GM12878 (cell line): Measurements from ENCODE around the gene FOXD4. TPM values are rescaled to one million over a fixed set of nuclear protein-coding genes. Genes with fewer than 3 reads are reported as not detected.
"Not testable (repeated sequence)": the region's sequence is repeated elsewhere in the genome, so short reads cannot be mapped to it uniquely, and the experiment has no call there.

ENCODE experiments used
- ATAC-seq: fragments of 200-7000 bp; cut with Tn5 transposase; 3 replicates; pipeline ENCODE4 v1.9.1; 2020; ENCODE audit warnings: mild to moderate bottlenecking, moderate library complexity
- BruUV-seq: library from RNA; stranded (reverse); fragments of 400-500 nt; replicated peaks from 2 replicates; lab custom pipeline; 2021; lab: Mats Ljungman, UMichigan
- CTCF ChIA-PET: fragments of 300-600 bp; sonication (Branson Sonifier 250); formaldehyde crosslinking; extraction: SDS; loops from one replicate; lab custom pipeline; 2021; ENCODE audit warnings: inconsistent platforms; lab: Yijun Ruan, JAX
- POLR2A ChIA-PET: fragments of 350-600 bp; formaldehyde crosslinking; extraction: SDS; loops from one replicate; lab custom pipeline; 2021; ENCODE audit warnings: inconsistent platforms; lab: Charles Lee
- RAD21 ChIA-PET: fragments of 300-600 bp; sonication (Branson Sonifier 250); formaldehyde crosslinking; loops from one replicate; lab custom pipeline; 2023; ENCODE audit warnings: antibody characterized with exemption; ENCODE audit not compliant: unreplicated experiment; lab: Charles Lee
- SMC1A ChIA-PET: fragments of 300-600 bp; sonication (Branson Sonifier 250); formaldehyde crosslinking; loops from one replicate; lab custom pipeline; 2023; ENCODE audit not compliant: unreplicated experiment, uncharacterized antibody; lab: Charles Lee
- DNase-seq: peaks from one replicate; pipeline ENCODE4 v3.0.0-alpha.2; 2011; ENCODE audit warnings: low read depth, low spot score
- FAIRE-seq: peaks from 3 replicates; lab custom pipeline; 2011; peaks lifted over from hg19 to GRCh38; lab: Jason Lieb, UNC
- H2AFZ ChIP-seq: 2 replicates; pipeline ENCODE4 v1.6.0; 2011; ENCODE audit warnings: low read depth, low read length, control low read depth; ENCODE audit not compliant: control insufficient read depth
- H3K27ac ChIP-seq: 2 replicates; pipeline ENCODE4 v1.5.1; 2011; ENCODE audit warnings: control low read depth; ENCODE audit not compliant: control insufficient read depth, insufficient read depth
- H3K27me3 ChIP-seq, 2 experiments: replicated peaks in 1 of 2; 2 replicates each; pipeline versions ENCODE4 v1.6.0 to v1.6.1; 2011; ENCODE audit warnings: low read length in 1 of 2; ENCODE audit not compliant: control insufficient read depth in 2 of 2, insufficient read depth in 2 of 2
- H3K36me3 ChIP-seq, 2 experiments: 2 replicates each; pipeline ENCODE4 v1.5.1; 2011; ENCODE audit warnings: low read length in 1 of 2; ENCODE audit not compliant: control insufficient read depth in 2 of 2, insufficient read depth in 2 of 2
- H3K4me1 ChIP-seq: 2 replicates; pipeline ENCODE4 v1.6.1; 2011; ENCODE audit warnings: mild to moderate bottlenecking, low read length, moderate library complexity, mixed read lengths; ENCODE audit not compliant: control insufficient read depth, insufficient read depth
- H3K4me2 ChIP-seq: 2 replicates; pipeline ENCODE4 v1.6.0; 2011; ENCODE audit warnings: control low read depth; ENCODE audit not compliant: control insufficient read depth, insufficient read depth
- H3K4me3 ChIP-seq: fragments of 200-600 bp; sonication (generic); 2 replicates; pipeline ENCODE4 v1.5.1; 2016
- H3K79me2 ChIP-seq: 2 replicates; pipeline ENCODE4 v1.6.0; 2011; ENCODE audit warnings: low read length; ENCODE audit not compliant: control insufficient read depth, insufficient read depth
- H3K9ac ChIP-seq: 2 replicates; pipeline ENCODE4 v1.8.0; 2011; ENCODE audit warnings: low read length, control low read depth, mixed read lengths; ENCODE audit not compliant: control insufficient read depth, insufficient read depth
- H3K9me3 ChIP-seq: replicated peaks from 3 replicates; pipeline ENCODE4 v1.5.1; 2011; ENCODE audit warnings: mild to moderate bottlenecking, low read length; ENCODE audit not compliant: control insufficient read depth, insufficient read depth
- H4K20me1 ChIP-seq: 2 replicates; pipeline ENCODE4 v1.6.0; 2011; ENCODE audit not compliant: control insufficient read depth, insufficient read depth
- WGBS: methylation state at CpG from one replicate; pipeline ENCODE4 v1.1.6; 2016; ENCODE audit warnings: low lambda C conversion rate; ENCODE audit not compliant: insufficient replicate concordance, insufficient coverage; ENCODE audit errors: missing lambda C conversion rate; 5-methylcytosine and 5-hydroxymethylcytosine counted together
- in situ Hi-C: fragments of 300-500 bp; cut with MboI; formaldehyde crosslinking; loops from 9 replicates; pipeline ENCODE4 v1.14.3; 2018; ENCODE audit warnings: mixed read lengths
- intact Hi-C: fragments of 100-400 bp; cut with micrococcal nuclease; formaldehyde crosslinking; loops from one replicate; pipeline ENCODE4 v1.14.2; 2022; ENCODE audit not compliant: unreplicated experiment
- polyA plus RNA-seq, 11 experiments: library from polyadenylated mRNA; depleted of rRNA in 4 of 11; unstranded in 6 of 11; stranded (reverse) in 5 of 11; fragments of >200 nt; fragmentation: Nextera tagmentation in 4 of 11; fragmentation: Illumina TruSeq in 1 of 11; extraction: Ambion mirVana in 4 of 11; extraction: Trizol in 1 of 11; gene quantifications; 1 replicate in 1 of 11; 2 replicates in 10 of 11; pipeline versions ENCODE4 v1.2.1 to v1.2.3, GENCODE V29; 2011 to 2016; ENCODE audit warnings: inconsistent platforms in 2 of 11, missing spikeins in 2 of 11, low read depth in 1 of 11
- total RNA-seq, 4 experiments: library from RNA; depleted of rRNA in 3 of 4; stranded (reverse); fragments of >200 nt in 3 of 4; fragmentation: Illumina TruSeq in 1 of 4; extraction: Trizol in 1 of 4; gene quantifications; 2 replicates each; pipeline versions ENCODE4 v1.2.1 to v1.2.3, GENCODE V29; 2013 to 2021

FOXD4 gene
- total and polyA plus RNA-seq, 10 of the 15 experiments (the other 5 are each of a cell fraction or from before 2014, with no cell fraction given): 0.09 to 0.34 (median 0.20) TPM; not detected in 4

- H3K9me3 ChIP-seq, H3K36me3 ChIP-seq, H4K20me1 ChIP-seq, in situ Hi-C loops, CTCF ChIA-PET, H3K79me2 ChIP-seq, ATAC-seq, RAD21 ChIA-PET, H3K9ac ChIP-seq, FAIRE-seq, DNase-seq, H3K4me3 ChIP-seq, H3K27me3 ChIP-seq, POLR2A ChIA-PET, BruUV-seq, H3K4me1 ChIP-seq, intact Hi-C loops, H3K4me2 ChIP-seq, H2AFZ ChIP-seq, SMC1A ChIA-PET, H3K27ac ChIP-seq: not testable (repeated sequence)
- 24% methylated on average over 19 of the region's 22 CpGs for WGBS
Measured at GRCh38 chr9:108742-109495, 9.3 kb downstream of the FOXD4 start.

GRCh38 chr9:105991-106390 lies 12.2 kb downstream of the FOXD4 start:
- ATAC-seq: not testable (repeated sequence)

DNA sequence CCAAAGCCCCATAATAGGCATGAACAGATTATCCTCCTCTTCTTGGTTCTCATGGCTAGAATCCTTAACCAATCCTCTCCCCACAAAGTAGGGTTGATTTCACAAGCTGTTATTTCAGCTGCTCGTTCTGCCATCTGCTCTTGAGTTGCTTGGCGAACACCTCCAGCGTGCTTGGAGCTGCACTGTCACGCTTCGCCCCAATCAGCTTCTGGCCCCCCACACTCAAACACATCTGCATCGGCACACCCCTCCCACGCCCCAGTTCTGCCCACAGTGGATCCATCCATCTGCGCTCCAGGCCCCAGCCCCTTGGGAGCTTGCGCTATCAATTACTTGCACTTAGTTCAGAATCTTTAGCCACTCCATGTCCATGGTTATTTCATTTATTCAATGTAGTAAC lies 17.8 kb downstream of the FOXD4 start:
- H3K36me3 ChIP-seq, H3K4me1 ChIP-seq, SMC1A ChIA-PET, POLR2A ChIA-PET, H3K9me3 ChIP-seq, DNase-seq, H3K4me3 ChIP-seq, H3K4me2 ChIP-seq, CTCF ChIA-PET, H2AFZ ChIP-seq, ATAC-seq, H3K27me3 ChIP-seq, H3K79me2 ChIP-seq, in situ Hi-C loops, H3K27ac ChIP-seq, RAD21 ChIA-PET, H3K9ac ChIP-seq, FAIRE-seq, BruUV-seq, intact Hi-C loops, H4K20me1 ChIP-seq: not testable (repeated sequence)
- WGBS: 65% methylated on average over 7 of the region's 9 CpGs

More at GRCh38 chr9:105991-106390, 12.2 kb downstream of the FOXD4 start:
- POLR2A ChIA-PET, SMC1A ChIA-PET, intact Hi-C loops, H3K27me3 ChIP-seq, BruUV-seq, H3K4me2 ChIP-seq, H3K27ac ChIP-seq, H3K9ac ChIP-seq, H3K79me2 ChIP-seq, CTCF ChIA-PET, in situ Hi-C loops, H2AFZ ChIP-seq, FAIRE-seq, H3K4me3 ChIP-seq, H4K20me1 ChIP-seq, DNase-seq, H3K9me3 ChIP-seq, RAD21 ChIA-PET, H3K4me1 ChIP-seq, H3K36me3 ChIP-seq: not testable (repeated sequence)
- WGBS: 59% methylated on average over 8 of the region's 8 CpGs

- CTCF ChIA-PET, in situ Hi-C loops, H4K20me1 ChIP-seq, H3K27ac ChIP-seq, H3K27me3 ChIP-seq, BruUV-seq, RAD21 ChIA-PET, H3K4me3 ChIP-seq, H3K4me2 ChIP-seq, FAIRE-seq, H3K9me3 ChIP-seq, SMC1A ChIA-PET, DNase-seq, H3K9ac ChIP-seq, H2AFZ ChIP-seq, ATAC-seq, H3K36me3 ChIP-seq, POLR2A ChIA-PET, H3K79me2 ChIP-seq, H3K4me1 ChIP-seq, intact Hi-C loops: not testable (repeated sequence)
- 44% methylated on average over 6 of the region's 6 CpGs for WGBS
Measured at GRCh38 chr9:99867-100266, 18.4 kb downstream of the FOXD4 start.
